Activated T-helper 17 cell treated with anti-CD3 and anti-CD28 coated beads, Interleukin-2, amount 50 U/mL, for 72 hours (primary cell): ENCODE measurements around the gene KCNT2. TPM values are rescaled to one million over a fixed set of nuclear protein-coding genes. Genes with fewer than 3 reads are reported as not detected.

Source experiments
- ATAC-seq: fragments of 150-1000 bp; cut with Tn5 transposase; replicated peaks from 2 replicates; pipeline ENCODE4 v1.10.0; 2021; ENCODE audit warnings: mild to moderate bottlenecking, moderate library complexity
- H3K27ac Mint-ChIP-seq: one replicate; pipeline ENCODE4 v1.8.0; 2022; ENCODE audit warnings: mixed read lengths
- H3K27me3 Mint-ChIP-seq: one replicate; pipeline ENCODE4 v1.8.0; 2022; ENCODE audit warnings: mixed read lengths
- H3K36me3 Mint-ChIP-seq: one replicate; pipeline ENCODE4 v1.8.0; 2022; ENCODE audit warnings: low read depth, mild to moderate bottlenecking, mixed read lengths
- H3K4me1 Mint-ChIP-seq: one replicate; pipeline ENCODE4 v1.8.0; 2022; ENCODE audit warnings: mixed read lengths
- H3K4me3 Mint-ChIP-seq: one replicate; pipeline ENCODE4 v1.8.0; 2022; ENCODE audit warnings: mild to moderate bottlenecking, mixed read lengths
- H3K9me3 Mint-ChIP-seq: one replicate; pipeline ENCODE4 v1.8.0; 2022; ENCODE audit warnings: mixed read lengths
- total RNA-seq, 2 donors: library from RNA; stranded (reverse); gene quantifications; one replicate each; pipeline ENCODE4 v1.2.3, GENCODE V29; 2022

The KCNT2 gene
- total RNA-seq, 2 donors from 2014 or later: 0.04 to 0.48 TPM

- Mint-ChIP-seq H3K36me3 (no peaks in the 10 kb centered on the region), H3K4me1 (no peaks in the 10 kb centered on the region), H3K27ac (no peak overlapping the region), H3K9me3 (no peaks in the 10 kb centered on the region), H3K4me3 (no peak overlapping the region), H3K27me3 (no peaks in the 10 kb centered on the region)
- no peak for ATAC-seq
These were observed 411.8 kb downstream of the KCNT2 start for GRCh38 chr1:196196486-196196885.

GRCh38 chr1:196193896-196194559 is 414.2 kb downstream of the KCNT2 start:
- no peak overlapping the region for H3K4me3 Mint-ChIP-seq
- H3K27me3 Mint-ChIP-seq: peaks cover 4% of the 10 kb centered on the region
- ATAC-seq: no peak
- H3K36me3 Mint-ChIP-seq: no peaks in the 10 kb centered on the region
- H3K4me1 Mint-ChIP-seq: no peaks in the 10 kb centered on the region
- H3K27ac Mint-ChIP-seq: no peak overlapping the region
- peaks cover 7% of the 10 kb centered on the region for H3K9me3 Mint-ChIP-seq

- H3K4me1 Mint-ChIP-seq: no peaks in the 10 kb centered on the region
- H3K4me3 Mint-ChIP-seq: no peak overlapping the region
- no peak for ATAC-seq
- no peaks in the 10 kb centered on the region for H3K27me3 Mint-ChIP-seq
- H3K36me3 Mint-ChIP-seq: no peaks in the 10 kb centered on the region
- H3K27ac Mint-ChIP-seq: no peak overlapping the region
- peaks cover 3% of the 10 kb centered on the region for H3K9me3 Mint-ChIP-seq
These were observed 424.3 kb downstream of the KCNT2 start for GRCh38 chr1:196183941-196184340.

GRCh38 chr1:196181594-196181878 is 426.7 kb downstream of the KCNT2 start:
- no peak overlapping the region for H3K4me3 Mint-ChIP-seq
- H3K4me1 Mint-ChIP-seq: no peaks in the 10 kb centered on the region
- H3K27ac Mint-ChIP-seq: no peak overlapping the region
- ATAC-seq: no peak
- H3K27me3 Mint-ChIP-seq: no peaks in the 10 kb centered on the region
- H3K36me3 Mint-ChIP-seq: no peaks in the 10 kb centered on the region
- H3K9me3 Mint-ChIP-seq: peaks cover 3% of the 10 kb centered on the region

- H3K27ac Mint-ChIP-seq: no peak overlapping the region
- H3K4me3 Mint-ChIP-seq: no peak overlapping the region
- H3K36me3 Mint-ChIP-seq: no peaks in the 10 kb centered on the region
- no peak for ATAC-seq
- H3K27me3 Mint-ChIP-seq: no peaks in the 10 kb centered on the region
- no peaks in the 10 kb centered on the region for H3K4me1 Mint-ChIP-seq
- peaks cover under 1% of the 10 kb centered on the region for H3K9me3 Mint-ChIP-seq
These were observed 427.2 kb downstream of the KCNT2 start for GRCh38 chr1:196180847-196181593.

GRCh38 chr1:196178083-196178635 is 430.1 kb downstream of the KCNT2 start:
- Mint-ChIP-seq H3K9me3 (no peaks in the 10 kb centered on the region), H3K27me3 (no peaks in the 10 kb centered on the region), H3K36me3 (no peaks in the 10 kb centered on the region), H3K4me3 (no peak overlapping the region), H3K4me1 (no peaks in the 10 kb centered on the region), H3K27ac (no peak overlapping the region)
- ATAC-seq: no peak

Other genes starting within 250 kb of the KCNT2 start
- gene CFH, start 43.6 kb upstream of the KCNT2 start, total RNA-seq: 10 to 100 TPM in 1 of 2 donors, 1 to 10 TPM in 1; 9.4 to 13.9 TPM
- gene CFHR3, start 166.4 kb upstream of the KCNT2 start, total RNA-seq: not detected
- gene CFHR1, start 211.3 kb upstream of the KCNT2 start, total RNA-seq: under 1 TPM in 1 of 2 donors, not detected in 1; 0.24 TPM